A673 (cell line): Measurements from ENCODE around the gene SYNGR3. TPM values are rescaled to one million over a fixed set of nuclear protein-coding genes. Genes with fewer than 3 reads are reported as not detected.

ENCODE experiments used
- BruUV-seq: library from RNA; stranded (reverse); fragments of 400-500 nt; replicated peaks from 2 replicates; lab custom pipeline; 2021; lab: Mats Ljungman, UMichigan
- CTCF ChIA-PET: fragments of 300-600 bp; sonication (Branson Sonifier 250); formaldehyde crosslinking; loops from one replicate; lab custom pipeline; 2022; ENCODE audit warnings: antibody characterized with exemption; lab: Charles Lee
- POLR2A ChIA-PET: fragments of 300-600 bp; sonication (Branson Sonifier 250); formaldehyde crosslinking; loops from one replicate; lab custom pipeline; 2022; ENCODE audit warnings: antibody characterized with exemption; ENCODE audit not compliant: low non-redundant PET; lab: Charles Lee
- DNase-seq: peaks from one replicate; pipeline ENCODE4 v3.0.0-alpha.2; 2015; ENCODE audit warnings: low spot score
- H3K27ac ChIP-seq: fragments of 200-600 bp; sonication (generic); 2 replicates; pipeline ENCODE4 v1.5.1; 2016; ENCODE audit warnings: mixed run types, low read depth, mild to moderate bottlenecking, mixed read lengths, antibody characterized with exemption, low read length; ENCODE audit not compliant: poor library complexity, severe bottlenecking
- H3K27me3 ChIP-seq: fragments of 200-600 bp; sonication (generic); replicated peaks from 2 replicates; pipeline ENCODE4 v1.6.1; 2017; ENCODE audit warnings: mixed run types, low read depth, mild to moderate bottlenecking, mixed read lengths, antibody characterized with exemption, low read length; ENCODE audit not compliant: insufficient read depth, poor library complexity
- H3K36me3 ChIP-seq: fragments of 200-600 bp; sonication (generic); 2 replicates; pipeline ENCODE4 v1.6.1; 2016; ENCODE audit warnings: mixed run types, mild to moderate bottlenecking, mixed read lengths, antibody characterized with exemption, low read length; ENCODE audit not compliant: insufficient read depth, poor library complexity, severe bottlenecking
- H3K4me1 ChIP-seq: fragments of 200-600 bp; sonication (generic); 2 replicates; pipeline ENCODE4 v1.6.1; 2017; ENCODE audit warnings: mixed run types, mild to moderate bottlenecking, mixed read lengths, antibody characterized with exemption, low read length; ENCODE audit not compliant: insufficient read depth, poor library complexity, severe bottlenecking
- H3K4me3 ChIP-seq: fragments of 200-600 bp; sonication (generic); 2 replicates; pipeline ENCODE4 v1.5.1; 2016; ENCODE audit warnings: low read depth, mixed run types, mild to moderate bottlenecking, mixed read lengths, low read length; ENCODE audit not compliant: poor library complexity, severe bottlenecking
- H3K9me3 ChIP-seq: fragments of 200-600 bp; sonication (generic); 2 replicates; pipeline ENCODE4 v1.6.1; 2016; ENCODE audit warnings: mixed run types, low read depth, mild to moderate bottlenecking, mixed read lengths, antibody characterized with exemption, low read length; ENCODE audit not compliant: poor library complexity, severe bottlenecking
- CTCF ChIP-seq: fragments of 300-800, 200-600 bp; sonication (generic); conservative IDR thresholded peaks from 2 replicates; pipeline ENCODE4 v1.5.1; 2017; ENCODE audit warnings: low read depth, mild to moderate bottlenecking, antibody characterized with exemption, low read length, moderate library complexity, mixed read lengths
- EZH2 ChIP-seq: fragments of 200-600 bp; sonication (generic); IDR thresholded peaks from 2 replicates; pipeline ENCODE4 v1.6.1; 2017; ENCODE audit warnings: borderline replicate concordance, low read depth, mild to moderate bottlenecking, mixed read lengths, antibody characterized with exemption, low read length; ENCODE audit not compliant: poor library complexity, severe bottlenecking
- intact Hi-C: fragments of 100-400 bp; cut with micrococcal nuclease; formaldehyde crosslinking; loops from one replicate; pipeline ENCODE4 v1.10.0; 2022; ENCODE audit not compliant: unreplicated experiment
- total RNA-seq: library from RNA; stranded (reverse); gene quantifications from 2 replicates; pipeline ENCODE4 v1.2.3, GENCODE V29; 2021

Gene SYNGR3
- total RNA-seq, 1 experiment from 2014 or later: 1.4 TPM

DNA sequence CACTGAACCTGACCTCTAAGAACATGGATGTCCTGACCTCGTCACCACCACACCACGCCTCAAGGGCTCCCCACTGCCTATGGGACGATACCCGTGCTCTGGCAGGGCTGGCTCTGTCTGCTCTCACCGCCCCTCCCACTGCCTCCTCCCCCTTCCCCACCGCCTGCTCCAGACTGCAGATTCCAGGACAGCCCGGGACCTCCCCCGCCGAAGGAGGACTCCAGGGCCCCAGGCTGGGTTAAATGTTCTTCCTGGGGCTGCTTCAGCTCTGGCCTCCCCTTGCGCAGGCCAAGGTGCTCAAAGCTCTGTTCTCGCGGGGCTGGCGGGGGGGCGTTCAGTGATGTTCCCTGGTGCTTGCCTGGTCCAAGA lies 32.9 kb downstream of the SYNGR3 start:
- H3K27me3 ChIP-seq: no peaks in the 10 kb centered on the region
- ChIA-PET POLR2A (no interaction called here), CTCF (interaction anchor here (0.6 to 1.3 kb wide), 4 partner anchors 10 to 152 kb away, joined by 3 to 7 read pairs (median 3); no protein-coding TSS in a partner anchor)
- intact Hi-C loops: loop anchor here (1.0 to 5.0 kb wide), 2 partner anchors 118 to 130 kb away; no protein-coding TSS in a partner anchor
- DNase-seq: peak; percentile 49
- no TSS peak for BruUV-seq
- peaks cover 21% of the 10 kb centered on the region for H3K4me1 ChIP-seq
- peak overlapping the region; percentile 26 for H3K27ac ChIP-seq
- H3K36me3 ChIP-seq: no peaks in the 10 kb centered on the region
- TF ChIP-seq CTCF (no peak), EZH2 (no peak)
- H3K4me3 ChIP-seq: peak overlapping the region; percentile 8
- H3K9me3 ChIP-seq: no peaks in the 10 kb centered on the region

GRCh38 chr16:2023092-2024031 lies 33.6 kb downstream of the SYNGR3 start:
- ChIA-PET POLR2A (no interaction called here), CTCF (interaction anchor here (0.6 to 1.3 kb wide), 5 partner anchors 11 to 151 kb away, joined by 3 to 7 read pairs (median 3); no protein-coding TSS in a partner anchor)
- intact Hi-C loops: loop anchor here (1.0 to 5.0 kb wide), 2 partner anchors 117 to 129 kb away; no protein-coding TSS in a partner anchor
- BruUV-seq: no TSS peak
- no peaks in the 10 kb centered on the region for H3K27me3 ChIP-seq
- TF ChIP-seq EZH2 (no peak), CTCF (peak; percentile 98)
- H3K36me3 ChIP-seq: no peaks in the 10 kb centered on the region
- H3K4me3 ChIP-seq: peak overlapping the region; percentile 8
- DNase-seq: peak; percentile 91
- H3K9me3 ChIP-seq: no peaks in the 10 kb centered on the region
- peaks cover 21% of the 10 kb centered on the region for H3K4me1 ChIP-seq
- peak overlapping the region; percentile 26 for H3K27ac ChIP-seq

DNA sequence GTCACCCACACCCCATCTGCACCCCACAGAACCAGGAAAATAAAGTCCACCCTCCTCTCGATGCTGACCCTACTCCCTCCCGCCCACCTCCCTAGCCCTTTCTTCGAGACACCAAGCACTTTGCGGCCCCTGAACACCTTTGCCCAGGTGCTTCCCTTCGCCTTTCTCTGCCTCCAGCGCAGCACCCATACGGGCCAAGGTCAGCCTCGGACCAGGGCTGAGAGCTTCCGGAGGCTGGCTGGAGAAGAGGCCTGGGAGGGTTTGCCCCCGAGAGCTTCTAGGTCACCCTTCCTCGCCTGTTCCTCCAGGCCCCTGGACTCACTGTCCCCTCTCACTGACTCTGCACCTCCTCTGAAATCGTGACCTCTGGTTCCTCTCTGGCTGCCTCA lies 34.3 kb downstream of the SYNGR3 start:
- ChIA-PET POLR2A (no interaction called here), CTCF (interaction anchor here (1.0 kb wide), 1 partner anchor 127 kb away, joined by 3 read pairs; no protein-coding TSS in a partner anchor)

More for the DNA sequence above, 34.3 kb downstream of the SYNGR3 start:
- H3K36me3 ChIP-seq: no peaks in the 10 kb centered on the region
- no peak for DNase-seq
- H3K27ac ChIP-seq: no peak overlapping the region
- no TSS peak for BruUV-seq
- H3K9me3 ChIP-seq: no peaks in the 10 kb centered on the region
- intact Hi-C loops: loop anchor here (5.0 kb wide), 1 partner anchor 128 kb away; no protein-coding TSS in a partner anchor
- TF ChIP-seq EZH2: no peak
- TF ChIP-seq CTCF: no peak
- H3K4me3 ChIP-seq: no peak overlapping the region
- no peaks in the 10 kb centered on the region for H3K27me3 ChIP-seq
- H3K4me1 ChIP-seq: peaks cover 21% of the 10 kb centered on the region
